H9 (cell line): Measurements from ENCODE around the gene SIPA1L2. TPM values are rescaled to one million over a fixed set of nuclear protein-coding genes. Genes with fewer than 3 reads are reported as not detected.

Experiments
- DNase-seq: peaks from one replicate; pipeline ENCODE4 v3.0.0-alpha.2; 2017
- H2AFZ ChIP-seq: one replicate; pipeline ENCODE4 v1.6.1; 2013; ENCODE audit warnings: mild to moderate bottlenecking, low read length, control low read depth, moderate library complexity
- H2AK5ac ChIP-seq: 2 replicates; pipeline ENCODE4 v1.6.1; 2013; ENCODE audit warnings: low read length, control low read depth, mixed read lengths; ENCODE audit not compliant: insufficient read length
- H2BK120ac ChIP-seq: one replicate; pipeline ENCODE4 v1.6.1; 2013; ENCODE audit warnings: low read depth, mild to moderate bottlenecking, low read length, control low read depth, inconsistent platforms; ENCODE audit not compliant: poor library complexity, severe bottlenecking
- H2BK12ac ChIP-seq: 2 replicates; pipeline ENCODE4 v1.6.1; 2013; ENCODE audit warnings: low read length, control low read depth, mixed read lengths, low read depth; ENCODE audit not compliant: insufficient read length
- H2BK15ac ChIP-seq: 2 replicates; pipeline ENCODE4 v1.6.1; 2013; ENCODE audit warnings: low read depth, low read length, control low read depth
- H2BK20ac ChIP-seq: one replicate; pipeline ENCODE4 v1.6.1; 2013; ENCODE audit warnings: low read depth, mild to moderate bottlenecking, low read length, control low read depth, inconsistent platforms; ENCODE audit not compliant: poor library complexity, severe bottlenecking
- H2BK5ac ChIP-seq: 2 replicates; pipeline ENCODE4 v1.6.1; 2013; ENCODE audit warnings: low read length, control low read depth, mixed read lengths; ENCODE audit not compliant: insufficient read length
- H3K14ac ChIP-seq: 2 replicates; pipeline ENCODE4 v1.6.1; 2013; ENCODE audit warnings: low read length, control low read depth; ENCODE audit not compliant: insufficient read depth
- H3K18ac ChIP-seq: 2 replicates; pipeline ENCODE4 v1.6.1; 2013; ENCODE audit warnings: low read depth, mild to moderate bottlenecking, mixed read lengths, low read length, control low read depth; ENCODE audit not compliant: insufficient read length
- H3K23ac ChIP-seq: 2 replicates; pipeline ENCODE4 v1.6.1; 2013; ENCODE audit warnings: low read length, control low read depth, mixed read lengths, low read depth; ENCODE audit not compliant: insufficient read length
- H3K23me2 ChIP-seq: 2 replicates; pipeline ENCODE4 v1.6.1; 2013; ENCODE audit warnings: low read depth, mild to moderate bottlenecking, mixed read lengths, low read length, control low read depth; ENCODE audit not compliant: insufficient read length, poor library complexity, severe bottlenecking
- H3K27ac ChIP-seq: 2 replicates; pipeline ENCODE4 v1.5.1; 2013; ENCODE audit warnings: low read length, control low read depth, mixed read lengths, low read depth; ENCODE audit not compliant: insufficient read length
- H3K27me3 ChIP-seq: 2 replicates; pipeline ENCODE4 v1.6.1; 2013; ENCODE audit warnings: low read length, control low read depth, inconsistent platforms; ENCODE audit not compliant: insufficient read depth
- H3K4ac ChIP-seq: 2 replicates; pipeline ENCODE4 v1.6.1; 2013; ENCODE audit warnings: low read depth, mild to moderate bottlenecking, control low read depth, inconsistent platforms, low read length, moderate library complexity
- H3K4me1 ChIP-seq: 2 replicates; pipeline ENCODE4 v1.6.1; 2013; ENCODE audit warnings: low read length, control low read depth, inconsistent platforms; ENCODE audit not compliant: insufficient read depth
- H3K4me2 ChIP-seq: 2 replicates; pipeline ENCODE4 v1.6.1; 2013; ENCODE audit warnings: low read length, control low read depth, mixed read lengths; ENCODE audit not compliant: insufficient read length, insufficient read depth
- H3K56ac ChIP-seq: 2 replicates; pipeline ENCODE4 v1.6.1; 2013; ENCODE audit warnings: low read depth, mild to moderate bottlenecking, mixed read lengths, low read length, control low read depth; ENCODE audit not compliant: insufficient read length
- H3K79me1 ChIP-seq: 2 replicates; pipeline ENCODE4 v1.6.1; 2013; ENCODE audit warnings: low read depth, mild to moderate bottlenecking, moderate library complexity, low read length, control low read depth, inconsistent platforms; ENCODE audit not compliant: insufficient read depth, poor library complexity, severe bottlenecking
- H3K79me2 ChIP-seq: 2 replicates; pipeline ENCODE4 v1.6.1; 2013; ENCODE audit warnings: low read length, control low read depth, inconsistent platforms; ENCODE audit not compliant: insufficient read depth
- H3K9ac ChIP-seq: 2 replicates; pipeline ENCODE4 v1.6.1; 2013; ENCODE audit warnings: low read length, control low read depth, mixed read lengths; ENCODE audit not compliant: insufficient read length; ENCODE audit errors: extremely low read depth
- H3K9me3 ChIP-seq: one replicate; pipeline ENCODE4 v1.6.1; 2013; ENCODE audit warnings: low read depth, low read length, inconsistent platforms; ENCODE audit not compliant: control insufficient read depth
- H3T11ph ChIP-seq: one replicate; pipeline ENCODE4 v1.6.1; 2013; ENCODE audit warnings: mild to moderate bottlenecking, low read length, control low read depth, inconsistent platforms
- H4K20me1 ChIP-seq: one replicate; pipeline ENCODE4 v1.6.1; 2013; ENCODE audit not compliant: control insufficient read depth, insufficient read length, insufficient read depth
- H4K5ac ChIP-seq: 2 replicates; pipeline ENCODE4 v1.6.1; 2013; ENCODE audit warnings: low read depth, mild to moderate bottlenecking, mixed read lengths, low read length, control low read depth; ENCODE audit not compliant: insufficient read length
- H4K8ac ChIP-seq: replicated peaks from 2 replicates; pipeline ENCODE4 v1.6.1; 2013; ENCODE audit warnings: low read length, control low read depth, mixed read lengths, low read depth; ENCODE audit not compliant: insufficient read length
- H4K91ac ChIP-seq: 2 replicates; pipeline ENCODE4 v1.6.1; 2013; ENCODE audit warnings: low read depth, mild to moderate bottlenecking, moderate library complexity, mixed read lengths, low read length, control low read depth; ENCODE audit not compliant: insufficient read length
- H3K27ac Mint-ChIP-seq, 3 experiments: 2 replicates in 2 of 3; 3 replicates in 1 of 3; pipeline ENCODE4 v1.8.0; 2020 to 2021; ENCODE audit warnings: mixed read lengths in 3 of 3, mild to moderate bottlenecking in 1 of 3, moderate library complexity in 1 of 3
- H3K27me3 Mint-ChIP-seq: 2 replicates; pipeline ENCODE4 v1.8.0; 2021; ENCODE audit warnings: low read depth, mild to moderate bottlenecking, moderate library complexity, mixed read lengths
- H3K36me3 Mint-ChIP-seq, 3 experiments: 2 replicates in 2 of 3; 3 replicates in 1 of 3; pipeline ENCODE4 v1.8.0; 2020 to 2021; ENCODE audit warnings: low read depth in 3 of 3, mixed read lengths in 3 of 3; ENCODE audit not compliant: insufficient read depth in 1 of 3
- H3K4me1 Mint-ChIP-seq, 2 experiments: 2 replicates each; pipeline ENCODE4 v1.8.0; 2020; ENCODE audit warnings: mixed read lengths in 2 of 2
- H3K4me3 Mint-ChIP-seq, 2 experiments: 2 replicates in 1 of 2; 3 replicates in 1 of 2; pipeline ENCODE4 v1.8.0; 2020 to 2021; ENCODE audit warnings: mild to moderate bottlenecking in 2 of 2, mixed read lengths in 2 of 2, moderate library complexity in 1 of 2
- H3K9me3 Mint-ChIP-seq, 2 experiments: 2 replicates in 1 of 2; 3 replicates in 1 of 2; pipeline ENCODE4 v1.8.0; 2020; ENCODE audit warnings: mild to moderate bottlenecking in 2 of 2, mixed read lengths in 2 of 2, moderate library complexity in 1 of 2
- CTCF ChIP-seq: fragments of 200-600 bp; sonication (generic); conservative IDR thresholded peaks from 3 replicates; pipeline ENCODE4 v1.8.0; 2021; ENCODE audit warnings: antibody characterized with exemption, mild to moderate bottlenecking
- WGBS: extraction: QIAGEN DNeasy Blood & Tissue Kit; methylation state at CpG from one replicate; pipeline ENCODE4 v1.1.7; 2013; ENCODE audit warnings: missing lambda C conversion rate, low lambda C conversion rate, mixed read lengths; ENCODE audit not compliant: insufficient read length; ENCODE audit errors: extremely low coverage; 5-methylcytosine and 5-hydroxymethylcytosine counted together
- total RNA-seq: library from RNA; stranded (reverse); gene quantifications from 2 replicates; pipeline ENCODE4 v1.2.1, GENCODE V29; 2021

Gene SIPA1L2
- total RNA-seq, 1 experiment from 2014 or later: 5.2 TPM

GRCh38 chr1:232636799-232637198 is 6.9 kb upstream of the SIPA1L2 start:
- H3K23ac ChIP-seq: no peak overlapping the region
- H3T11ph ChIP-seq: no peak overlapping the region
- no peak overlapping the region for H4K91ac ChIP-seq
- no peaks in the 10 kb centered on the region for H3K23me2 ChIP-seq
- TF ChIP-seq CTCF: no peak
- H3K4ac ChIP-seq: no peak overlapping the region
- no peaks in the 10 kb centered on the region for H3K4me1 ChIP-seq
- H3K27me3 ChIP-seq: peaks cover 4% of the 10 kb centered on the region; the same call in 1 of the 2 replicates
- H3K56ac ChIP-seq: no peak overlapping the region
- Mint-ChIP-seq H3K27me3 (peaks cover 17% of the 10 kb centered on the region), H3K4me1 (no peaks in the 10 kb centered on the region), H3K4me3 (no peak overlapping the region), H3K9me3 (no peaks in the 10 kb centered on the region), H3K27ac (no peak overlapping the region), H3K36me3 (no peaks in the 10 kb centered on the region)
- H4K8ac ChIP-seq: no peak overlapping the region
- no peak overlapping the region for H2AK5ac ChIP-seq
- no peak overlapping the region for H2BK120ac ChIP-seq
- H3K79me2 ChIP-seq: no peaks in the 10 kb centered on the region
- H4K5ac ChIP-seq: no peak overlapping the region
- H3K4me2 ChIP-seq: no peak overlapping the region
- no peak overlapping the region for H2AFZ ChIP-seq
- H3K9me3 ChIP-seq: no peaks in the 10 kb centered on the region
- H3K9ac ChIP-seq: no peak overlapping the region
- H2BK5ac ChIP-seq: no peak overlapping the region
- H2BK15ac ChIP-seq: no peak overlapping the region
- peaks cover 2% of the 10 kb centered on the region for H4K20me1 ChIP-seq
- no peak overlapping the region for H3K27ac ChIP-seq
- H3K18ac ChIP-seq: no peak overlapping the region
- no peak overlapping the region for H2BK12ac ChIP-seq
- H3K14ac ChIP-seq: no peak overlapping the region
- no peak overlapping the region for H2BK20ac ChIP-seq
- DNase-seq: no peak
- WGBS: no CpG with 5 or more reads among the region's 2 CpGs
- no peaks in the 10 kb centered on the region for H3K79me1 ChIP-seq
